Sigmoid colon (tissue), 3 donors: Measurements from ENCODE around the gene KCNK3.

Experiments used
- POLR2A ChIP-seq, 2 donors: fragments of 450-650 bp; IDR thresholded peaks; one replicate each; pipeline ENCODE4 v1.6.1; 2016; ENCODE audit warnings: antibody characterized with exemption in 2 of 2, mild to moderate bottlenecking in 2 of 2, moderate library complexity in 2 of 2
- TF ChIP-seq, protein P1 (sequence below), 4 experiments: fragments of 450-650 bp in 3 of 4; fragments of 200-600 bp in 1 of 4; IDR thresholded peaks; one replicate each; pipeline ENCODE4 v1.5.1; 2016 to 2019; ENCODE audit warnings: antibody characterized with exemption in 4 of 4, mild to moderate bottlenecking in 3 of 4, moderate library complexity in 2 of 4

DNA sequence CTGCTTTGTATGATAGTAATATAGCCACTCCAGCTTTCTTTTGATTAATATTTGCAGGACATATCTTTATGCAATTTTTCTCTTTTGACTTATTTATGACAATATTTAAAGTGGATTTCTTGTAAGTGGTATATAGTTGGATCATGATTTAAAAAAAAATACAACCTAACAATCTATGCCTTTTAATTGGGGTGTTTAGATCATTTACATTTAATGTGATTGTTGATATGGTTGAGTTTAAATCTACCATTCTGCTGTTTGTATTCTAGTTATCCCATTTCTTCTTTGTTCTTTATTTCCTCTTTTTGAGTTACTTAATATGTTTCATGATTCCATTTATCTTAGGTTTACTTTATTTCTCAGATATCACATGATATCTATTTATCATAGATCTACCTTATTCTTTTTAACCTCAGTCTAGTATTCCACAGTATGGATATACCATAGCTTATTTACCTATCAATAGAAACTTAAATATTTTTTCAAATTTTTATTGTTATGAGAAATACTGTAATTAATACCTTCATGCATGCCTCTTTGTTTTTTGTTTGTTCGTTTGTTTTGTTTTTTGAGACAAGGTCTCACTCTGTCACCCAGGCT, 32.1 kb upstream of the KCNK3 start:
- TF ChIP-seq, protein P1, sequence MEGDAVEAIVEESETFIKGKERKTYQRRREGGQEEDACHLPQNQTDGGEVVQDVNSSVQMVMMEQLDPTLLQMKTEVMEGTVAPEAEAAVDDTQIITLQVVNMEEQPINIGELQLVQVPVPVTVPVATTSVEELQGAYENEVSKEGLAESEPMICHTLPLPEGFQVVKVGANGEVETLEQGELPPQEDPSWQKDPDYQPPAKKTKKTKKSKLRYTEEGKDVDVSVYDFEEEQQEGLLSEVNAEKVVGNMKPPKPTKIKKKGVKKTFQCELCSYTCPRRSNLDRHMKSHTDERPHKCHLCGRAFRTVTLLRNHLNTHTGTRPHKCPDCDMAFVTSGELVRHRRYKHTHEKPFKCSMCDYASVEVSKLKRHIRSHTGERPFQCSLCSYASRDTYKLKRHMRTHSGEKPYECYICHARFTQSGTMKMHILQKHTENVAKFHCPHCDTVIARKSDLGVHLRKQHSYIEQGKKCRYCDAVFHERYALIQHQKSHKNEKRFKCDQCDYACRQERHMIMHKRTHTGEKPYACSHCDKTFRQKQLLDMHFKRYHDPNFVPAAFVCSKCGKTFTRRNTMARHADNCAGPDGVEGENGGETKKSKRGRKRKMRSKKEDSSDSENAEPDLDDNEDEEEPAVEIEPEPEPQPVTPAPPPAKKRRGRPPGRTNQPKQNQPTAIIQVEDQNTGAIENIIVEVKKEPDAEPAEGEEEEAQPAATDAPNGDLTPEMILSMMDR (IDR thresholded peaks at IDR 0.05): no peak
- no peak for TF ChIP-seq POLR2A (IDR thresholded peaks at IDR 0.05)
